Activated CD4-positive, alpha-beta T cell treated with anti-CD3 and anti-CD28 coated beads, Interleukin-2, amount 50 U/mL, for 48 hours (primary cell): Measurements from ENCODE around the gene PWWP2B.

Experiments
- DNase-seq, 2 experiments: peaks; one replicate each; pipeline ENCODE4 v3.0.0-alpha.2; 2020

The PWWP2B gene

DNA sequence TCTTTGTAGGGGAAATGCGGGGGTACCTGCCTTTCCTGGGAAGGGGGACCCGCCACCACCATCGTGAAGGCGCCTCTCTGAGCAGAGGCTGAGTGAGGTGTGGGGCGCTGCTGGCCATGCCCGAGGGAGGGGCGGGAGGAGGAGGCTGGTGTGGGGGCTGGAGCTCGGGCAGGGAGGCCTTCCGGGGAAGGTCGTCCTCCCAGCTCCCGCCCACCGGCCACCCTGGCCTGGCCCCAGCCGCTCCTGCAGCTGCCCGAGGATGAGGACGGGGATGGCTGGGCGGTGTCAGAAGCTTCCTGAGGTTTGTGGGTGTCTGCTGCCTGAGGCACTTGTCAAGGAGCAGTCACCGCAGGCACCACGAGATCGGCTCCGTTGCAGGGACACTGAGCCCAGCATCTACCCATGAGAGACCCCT is 11.4 kb downstream of the PWWP2B start:
- DNase-seq, result no peak

- DNase-seq, result no peak
Measured at GRCh38 chr10:132408823-132409666, 12.0 kb downstream of the PWWP2B start.

GRCh38 chr10:132409667-132410028 is 12.6 kb downstream of the PWWP2B start:
- no peak for DNase-seq

DNA sequence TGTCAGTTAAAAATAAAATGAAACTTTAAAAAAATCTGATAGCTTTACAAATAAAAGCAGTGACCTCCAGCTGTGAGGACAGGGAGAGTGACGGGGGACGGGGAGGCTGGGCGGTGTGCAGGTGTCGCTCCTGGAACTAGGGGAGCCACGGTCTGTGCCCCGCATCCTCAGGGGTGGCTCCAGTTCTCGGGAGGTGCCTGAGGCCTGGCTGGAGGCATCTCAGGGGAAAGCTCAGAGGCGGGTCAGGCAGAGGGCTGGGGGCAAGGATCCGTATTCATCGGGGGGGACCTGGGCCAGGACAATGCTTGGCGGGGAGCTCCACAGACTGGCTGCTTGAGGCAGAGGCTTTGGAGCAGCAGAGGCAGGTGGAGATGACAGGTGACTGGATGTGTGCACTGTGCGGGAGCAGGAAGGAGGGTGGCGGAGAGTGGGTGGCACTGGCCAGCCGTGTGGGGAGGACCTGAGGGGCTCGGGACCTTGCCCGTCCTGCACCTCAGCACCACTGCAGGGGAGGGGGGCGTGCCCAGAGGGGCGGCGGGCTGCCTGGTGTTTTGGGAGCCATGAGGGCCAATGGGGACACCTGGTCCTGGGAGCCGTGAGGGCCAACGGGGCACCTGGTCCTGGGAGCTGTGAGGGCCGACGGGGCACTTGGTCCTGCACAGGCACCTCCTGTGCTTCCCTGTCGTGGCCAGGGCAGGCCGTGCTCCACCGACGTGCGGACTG is 13.2 kb downstream of the PWWP2B start:
- DNase-seq, result no peak

DNA sequence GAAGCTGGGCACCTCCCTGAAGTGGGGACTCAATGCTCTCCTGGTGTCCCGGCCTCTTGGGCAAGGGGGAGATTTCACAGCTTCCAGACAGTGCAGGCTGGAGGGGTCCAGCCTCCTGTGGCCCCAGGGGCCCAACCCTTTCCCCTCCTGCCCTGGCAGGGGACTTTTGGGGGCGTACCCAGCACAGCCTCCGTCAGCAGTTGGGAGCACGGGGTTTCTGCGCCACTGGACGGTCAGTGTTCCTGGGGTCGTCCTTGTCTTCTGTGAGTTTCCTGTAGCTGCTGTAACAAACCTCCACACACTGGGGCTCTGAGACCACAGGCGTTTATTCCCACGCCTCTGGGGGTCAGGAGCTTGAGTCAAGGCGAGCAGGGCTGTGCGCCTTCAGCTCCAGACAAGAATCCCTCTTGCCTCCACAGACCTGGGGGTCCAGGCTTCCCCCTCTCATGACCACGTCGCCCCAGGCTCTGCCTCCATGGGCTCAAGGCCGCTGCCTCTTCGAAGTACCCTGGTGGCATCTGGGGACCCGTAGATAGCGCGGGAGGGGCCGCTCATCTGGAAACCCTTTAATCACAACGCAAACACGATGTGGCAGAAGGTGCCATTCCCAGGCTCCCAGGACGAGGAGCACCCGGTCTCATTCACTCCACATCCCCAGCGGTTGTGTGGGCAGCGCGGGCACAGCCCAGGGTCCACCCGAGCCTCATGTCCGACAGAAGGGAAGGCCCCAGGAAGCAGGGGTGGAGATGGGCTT is 14.0 kb downstream of the PWWP2B start:
- no peak for DNase-seq

- DNase-seq, result no peak
Measured at GRCh38 chr10:132411561-132412253, 14.7 kb downstream of the PWWP2B start.

- DNase-seq, result no peak
Measured at GRCh38 chr10:132412316-132413192, 15.6 kb downstream of the PWWP2B start.

- no peak for DNase-seq
Measured at GRCh38 chr10:132413226-132414205, 16.5 kb downstream of the PWWP2B start.

GRCh38 chr10:132414402-132415016 is 17.5 kb downstream of the PWWP2B start:
- DNase-seq, result no peak

- no peak for DNase-seq
Measured at GRCh38 chr10:132415255-132415654, 18.3 kb downstream of the PWWP2B start.

GRCh38 chr10:132415956-132416355 is 19.0 kb downstream of the PWWP2B start:
- no peak for DNase-seq

GRCh38 chr10:132416566-132417256 is 19.7 kb downstream of the PWWP2B start:
- DNase-seq, result no peak

DNA sequence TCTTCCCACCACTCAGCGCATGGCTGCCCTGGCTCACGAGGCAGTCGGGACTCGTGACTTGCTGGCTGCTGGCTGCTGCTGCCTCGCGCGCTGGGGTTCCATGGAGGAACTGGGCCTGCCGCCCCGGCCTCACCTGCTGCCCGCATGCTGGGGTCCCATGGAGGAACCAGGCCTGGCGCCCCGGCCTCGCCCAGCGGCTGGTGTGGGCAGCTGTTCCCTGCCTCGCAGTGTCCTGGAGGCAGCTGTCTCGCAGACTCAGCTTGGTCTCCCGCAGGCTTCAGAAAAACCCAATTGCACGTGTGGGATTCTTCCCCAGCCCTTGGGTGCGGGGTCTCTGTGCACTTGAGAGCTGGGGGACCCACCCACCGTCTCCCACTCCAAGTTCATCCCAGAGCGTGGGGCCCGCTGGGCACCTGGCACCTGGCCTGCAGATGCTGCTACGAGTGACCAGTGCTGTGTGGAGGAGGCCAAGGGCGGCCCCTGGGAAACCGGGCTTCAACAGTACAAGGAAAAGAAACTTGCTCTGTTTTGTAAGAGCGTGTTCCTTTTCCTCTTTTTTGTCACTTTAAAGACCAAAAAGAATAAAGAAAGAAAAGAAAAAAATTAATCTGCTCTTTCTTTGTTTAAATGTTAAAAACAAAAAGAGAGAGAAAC is 20.4 kb downstream of the PWWP2B start:
- no peak for DNase-seq

DNA sequence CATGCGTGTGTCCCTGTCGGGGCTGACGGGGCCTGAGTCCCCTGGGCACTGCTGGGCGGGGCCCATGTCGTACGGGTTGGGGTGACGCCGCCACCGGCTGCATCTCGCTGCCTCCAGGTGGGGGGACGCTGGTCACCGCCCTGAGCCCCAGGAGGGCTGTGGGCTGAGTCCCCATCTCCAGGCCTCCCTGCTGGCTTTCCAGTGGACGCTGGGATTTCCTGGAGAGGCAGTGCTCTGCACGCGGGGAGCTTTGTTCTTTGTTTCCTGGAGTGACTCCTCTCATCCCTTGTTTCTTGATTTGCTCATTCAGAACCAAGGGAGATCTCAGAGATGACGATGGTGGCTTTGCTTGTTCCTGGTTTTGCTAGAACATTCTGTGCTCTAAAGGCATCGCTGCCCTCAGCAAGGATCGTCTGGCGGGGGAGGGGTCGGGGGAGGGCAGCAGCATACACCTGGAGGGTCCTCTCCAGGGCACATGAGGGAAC is 21.0 kb downstream of the PWWP2B start:
- no peak for DNase-seq

- no peak for DNase-seq
Measured at GRCh38 chr10:132418527-132419416, 21.8 kb downstream of the PWWP2B start.

GRCh38 chr10:132419538-132420468 is 22.8 kb downstream of the PWWP2B start:
- no peak for DNase-seq
